ENCODE data around the gene TRIP4.
"Not testable (repeated sequence)": the region's sequence is repeated elsewhere in the genome, so short reads cannot be mapped to it uniquely, and the experiment has no call there.

Gene TRIP4

GRCh38 chr15:64379216-64379960, 8.2 kb upstream of the TRIP4 start:
- no peak for DNase-seq

GRCh38 chr15:64380130-64380870, 7.3 kb upstream of the TRIP4 start:
- DNase-seq; in situ Hi-C loops (cut with HindIII; ENCODE audit: low pct_ligation_motif_present, low pct_unique_long_range_greater_than_20kb, low sequenced_read_pairs): not testable (repeated sequence)

More at GRCh38 chr15:64379216-64379960, 8.2 kb upstream of the TRIP4 start:
- in situ Hi-C loops (cut with HindIII; ENCODE audit: low pct_ligation_motif_present, low pct_unique_long_range_greater_than_20kb, low sequenced_read_pairs): no loop called here

- in situ Hi-C loops (cut with HindIII; ENCODE audit: low pct_ligation_motif_present, low pct_unique_long_range_greater_than_20kb, low sequenced_read_pairs): no loop called here
- peak; percentile 95 for DNase-seq
Measured at GRCh38 chr15:64381000-64381751, 6.5 kb upstream of the TRIP4 start, which contains the start of gene PCLAF. PCLAF (minus strand) TSS chr15:64381441; CDS start chr15:64381371, 70 bp downstream.

GRCh38 chr15:64383760-64384159, 3.9 kb upstream of the TRIP4 start:
- in situ Hi-C loops (cut with HindIII; ENCODE audit: low pct_ligation_motif_present, low pct_unique_long_range_greater_than_20kb, low sequenced_read_pairs): no loop called here
- DNase-seq: no peak

GRCh38 chr15:64386291-64386690, 1.3 kb upstream of the TRIP4 start:
- DNase-seq: no peak
- in situ Hi-C loops (cut with HindIII; ENCODE audit: low pct_ligation_motif_present, low pct_unique_long_range_greater_than_20kb, low sequenced_read_pairs): no loop called here

GRCh38 chr15:64389036-64389435, 1.4 kb downstream of the TRIP4 start:
- in situ Hi-C loops (cut with HindIII; ENCODE audit: low pct_ligation_motif_present, low pct_unique_long_range_greater_than_20kb, low sequenced_read_pairs): no loop called here

GRCh38 chr15:64392471-64392870, 4.8 kb downstream of the TRIP4 start:
- DNase-seq: not testable (repeated sequence)

More at GRCh38 chr15:64389036-64389435, 1.4 kb downstream of the TRIP4 start:
- DNase-seq: no peak

GRCh38 chr15:64396789-64397188, 9.2 kb downstream of the TRIP4 start:
- no peak for DNase-seq
- in situ Hi-C loops (cut with HindIII; ENCODE audit: low pct_ligation_motif_present, low pct_unique_long_range_greater_than_20kb, low sequenced_read_pairs): no loop called here

More at GRCh38 chr15:64392471-64392870, 4.8 kb downstream of the TRIP4 start:
- in situ Hi-C loops (cut with HindIII; ENCODE audit: low pct_ligation_motif_present, low pct_unique_long_range_greater_than_20kb, low sequenced_read_pairs): not testable (repeated sequence)

GRCh38 chr15:64398575-64398974, 10.9 kb downstream of the TRIP4 start:
- in situ Hi-C loops (cut with HindIII; ENCODE audit: low pct_ligation_motif_present, low pct_unique_long_range_greater_than_20kb, low sequenced_read_pairs): no loop called here
- no peak for DNase-seq

GRCh38 chr15:64400583-64400982, 12.9 kb downstream of the TRIP4 start:
- in situ Hi-C loops (cut with HindIII; ENCODE audit: low pct_ligation_motif_present, low pct_unique_long_range_greater_than_20kb, low sequenced_read_pairs): no loop called here
- DNase-seq: no peak

GRCh38 chr15:64412216-64412615, 24.6 kb downstream of the TRIP4 start:
- in situ Hi-C loops (cut with HindIII; ENCODE audit: low pct_ligation_motif_present, low pct_unique_long_range_greater_than_20kb, low sequenced_read_pairs): no loop called here
- no peak for DNase-seq

- no peak for DNase-seq
- in situ Hi-C loops (cut with HindIII; ENCODE audit: low pct_ligation_motif_present, low pct_unique_long_range_greater_than_20kb, low sequenced_read_pairs): no loop called here
Measured at GRCh38 chr15:64422697-64423096, 35.1 kb downstream of the TRIP4 start.

- in situ Hi-C loops (cut with HindIII; ENCODE audit: low pct_ligation_motif_present, low pct_unique_long_range_greater_than_20kb, low sequenced_read_pairs): no loop called here
- DNase-seq: no peak
Measured at GRCh38 chr15:64423970-64424369, 36.3 kb downstream of the TRIP4 start.

GRCh38 chr15:64425221-64425620, 37.6 kb downstream of the TRIP4 start:
- in situ Hi-C loops (cut with HindIII; ENCODE audit: low pct_ligation_motif_present, low pct_unique_long_range_greater_than_20kb, low sequenced_read_pairs): no loop called here
- DNase-seq: no peak

GRCh38 chr15:64426845-64427465, 39.3 kb downstream of the TRIP4 start:
- in situ Hi-C loops (cut with HindIII; ENCODE audit: low pct_ligation_motif_present, low pct_unique_long_range_greater_than_20kb, low sequenced_read_pairs): no loop called here

GRCh38 chr15:64429448-64429847, 41.8 kb downstream of the TRIP4 start:
- in situ Hi-C loops (cut with HindIII; ENCODE audit: low pct_ligation_motif_present, low pct_unique_long_range_greater_than_20kb, low sequenced_read_pairs): no loop called here
- DNase-seq: no peak

More at GRCh38 chr15:64426845-64427465, 39.3 kb downstream of the TRIP4 start:
- DNase-seq: peak; percentile 45

- DNase-seq: no peak
Measured at GRCh38 chr15:64430000-64430735, 42.5 kb downstream of the TRIP4 start.

GRCh38 chr15:64437982-64438381, 50.3 kb downstream of the TRIP4 start:
- no peak for DNase-seq
- in situ Hi-C loops (cut with HindIII; ENCODE audit: low pct_ligation_motif_present, low pct_unique_long_range_greater_than_20kb, low sequenced_read_pairs): no loop called here

More at GRCh38 chr15:64430000-64430735, 42.5 kb downstream of the TRIP4 start:
- in situ Hi-C loops (cut with HindIII; ENCODE audit: low pct_ligation_motif_present, low pct_unique_long_range_greater_than_20kb, low sequenced_read_pairs): no loop called here

All from ACHN (cell line).